Neutrophil (primary cell): ENCODE measurements around the gene GPC5.

Experiments
- H3K27ac ChIP-seq: fragments of 200-600 bp; sonication (generic); 2 replicates; pipeline ENCODE4 v1.5.1; 2016; ENCODE audit warnings: mild to moderate bottlenecking, moderate library complexity
- H3K27me3 ChIP-seq: fragments of 200-600 bp; sonication (generic); 2 replicates; pipeline ENCODE4 v1.6.0; 2016; ENCODE audit warnings: mild to moderate bottlenecking
- H3K36me3 ChIP-seq: fragments of 200-600 bp; sonication (generic); 2 replicates; pipeline ENCODE4 v1.5.1; 2017
- H3K4me1 ChIP-seq, 2 experiments: fragments of 200-600 bp in 1 of 2; sonication (generic) in 1 of 2; 1 replicate in 1 of 2; 2 replicates in 1 of 2; pipeline versions ENCODE4 v1.5.1 to v1.6.1; 2013 to 2016; ENCODE audit warnings: low read depth in 1 of 2, low read length in 1 of 2, mild to moderate bottlenecking in 1 of 2, moderate library complexity in 1 of 2; ENCODE audit not compliant: control insufficient read depth in 1 of 2, insufficient read depth in 1 of 2
- H3K4me3 ChIP-seq, 2 experiments: fragments of 200-600 bp in 1 of 2; sonication (generic) in 1 of 2; 1 replicate in 1 of 2; 2 replicates in 1 of 2; pipeline ENCODE4 v1.5.1; 2013 to 2016; ENCODE audit warnings: low read depth in 1 of 2, low read length in 1 of 2, mild to moderate bottlenecking in 1 of 2, moderate library complexity in 1 of 2
- H3K9me3 ChIP-seq: fragments of 200-600 bp; sonication (generic); 2 replicates; pipeline ENCODE4 v1.5.1; 2016
- CTCF ChIP-seq: fragments of 200-600 bp; sonication (generic); IDR thresholded peaks from 2 replicates; pipeline ENCODE4 v1.5.1; 2016; ENCODE audit warnings: antibody characterized with exemption

Gene GPC5

GRCh38 chr13:91397595-91397994 is 826 bp upstream of the GPC5 start:
- H3K27me3 ChIP-seq, result peaks cover 85% of the 10 kb centered on the region
- no peak for TF ChIP-seq CTCF
- H3K4me1 ChIP-seq, result peaks cover 6 to 17% of the 10 kb centered on the region in 2 experiments
- no peaks in the 10 kb centered on the region for H3K36me3 ChIP-seq
- no peak overlapping the region for H3K4me3 ChIP-seq
- no peaks in the 10 kb centered on the region for H3K9me3 ChIP-seq
- no peak overlapping the region for H3K27ac ChIP-seq

DNA sequence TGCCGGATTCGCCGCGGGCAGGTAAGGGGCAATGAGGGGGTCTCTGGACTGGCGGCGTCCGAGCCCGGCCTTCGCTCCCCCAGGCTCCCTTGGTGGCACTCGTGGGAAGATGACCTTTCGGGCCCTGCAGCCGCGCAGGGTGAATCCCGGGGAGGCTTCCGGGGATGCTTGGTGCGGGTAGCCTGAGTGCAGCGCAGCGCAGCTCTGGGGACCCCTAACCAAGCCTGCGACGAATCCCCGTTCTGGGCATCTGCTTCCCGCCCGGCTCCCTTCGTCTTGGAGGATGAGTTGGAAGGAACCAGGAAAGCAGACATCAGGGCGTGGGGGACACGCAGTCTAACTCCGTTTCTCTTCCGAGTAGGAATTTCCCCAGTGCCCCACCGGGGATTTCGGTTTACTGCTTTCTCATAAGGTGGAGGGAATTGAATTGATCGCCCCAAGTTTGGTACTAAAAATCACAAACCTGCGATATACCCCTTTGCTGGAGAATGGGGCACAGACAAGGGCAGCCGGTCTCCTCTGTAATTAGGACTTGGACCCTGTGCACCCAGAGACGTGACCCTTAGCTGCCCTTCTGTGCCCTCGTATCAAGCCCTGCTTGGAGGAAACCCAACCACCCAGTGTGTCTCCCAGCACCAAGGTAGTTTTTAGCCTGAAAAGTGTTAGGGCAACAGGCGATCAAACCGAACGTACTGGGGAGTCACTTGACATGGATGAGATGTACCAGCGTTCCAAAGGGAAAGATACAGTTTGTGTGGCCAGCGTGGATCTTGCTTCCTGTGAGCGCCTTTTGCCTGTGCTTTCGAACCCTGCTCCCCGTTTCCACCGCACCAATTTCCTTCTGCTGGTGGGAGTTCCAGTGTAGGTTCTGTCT is 1.0 kb downstream of the GPC5 start:
- Histone ChIP-seq H3K27ac (no peak overlapping the region), H3K27me3 (peaks cover 76% of the 10 kb centered on the region), H3K4me3 (peak overlapping the region in 1 of 2 experiments; percentile 47), H3K9me3 (no peaks in the 10 kb centered on the region), H3K4me1 (peaks cover 6 to 17% of the 10 kb centered on the region in 2 experiments), H3K36me3 (no peaks in the 10 kb centered on the region)
- no peak for TF ChIP-seq CTCF

DNA sequence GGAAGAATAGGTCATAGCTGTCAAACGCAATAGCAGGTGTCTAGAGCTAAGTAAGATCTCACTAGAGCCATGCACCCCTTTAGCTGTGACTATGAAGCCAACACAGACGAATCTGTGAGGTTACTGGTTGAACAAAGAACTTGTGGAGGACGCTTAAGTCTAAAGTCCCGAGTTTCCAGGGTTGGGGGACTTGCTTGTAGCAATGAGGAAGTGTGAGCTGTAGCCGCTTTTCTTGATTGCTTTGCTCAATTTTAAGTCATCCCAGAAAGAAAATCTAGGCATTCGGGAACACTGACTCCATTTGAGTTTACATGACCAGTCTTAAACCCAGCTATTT is 1.6 kb downstream of the GPC5 start:
- no peak overlapping the region for H3K4me3 ChIP-seq
- no peak overlapping the region for H3K27ac ChIP-seq
- TF ChIP-seq CTCF, result no peak
- H3K9me3 ChIP-seq, result no peaks in the 10 kb centered on the region
- peaks cover 6 to 17% of the 10 kb centered on the region in 2 experiments for H3K4me1 ChIP-seq
- H3K27me3 ChIP-seq, result peaks cover 70% of the 10 kb centered on the region
- no peaks in the 10 kb centered on the region for H3K36me3 ChIP-seq

DNA sequence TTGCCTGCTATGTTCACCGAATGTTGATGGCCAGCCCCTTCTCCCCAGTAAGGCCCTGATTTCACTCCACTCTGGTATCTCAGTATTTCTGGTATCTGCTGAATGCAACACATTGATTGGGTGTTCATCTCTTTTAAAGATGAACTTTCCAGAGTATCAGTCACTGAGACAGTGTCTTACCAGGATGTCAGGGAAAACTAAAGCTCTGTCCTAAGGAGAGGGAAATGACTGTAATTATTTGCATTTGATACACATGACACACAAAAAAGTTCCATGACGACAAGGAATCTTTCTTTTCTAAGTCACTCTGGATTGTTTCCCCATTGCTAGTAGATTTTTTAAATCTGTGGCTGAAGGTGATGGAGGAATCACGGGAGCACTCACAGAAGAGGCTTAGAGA is 2.2 kb downstream of the GPC5 start:
- no peaks in the 10 kb centered on the region for H3K36me3 ChIP-seq
- no peak overlapping the region for H3K27ac ChIP-seq
- H3K4me3 ChIP-seq, result no peak overlapping the region
- peaks cover 64% of the 10 kb centered on the region for H3K27me3 ChIP-seq
- peaks cover 6 to 17% of the 10 kb centered on the region in 2 experiments for H3K4me1 ChIP-seq
- no peak for TF ChIP-seq CTCF
- H3K9me3 ChIP-seq, result no peaks in the 10 kb centered on the region

- Histone ChIP-seq H3K4me1 (peaks cover 6 to 17% of the 10 kb centered on the region in 2 experiments), H3K9me3 (no peaks in the 10 kb centered on the region), H3K27ac (no peak overlapping the region), H3K36me3 (no peaks in the 10 kb centered on the region), H3K27me3 (peaks cover 51% of the 10 kb centered on the region), H3K4me3 (no peak overlapping the region)
- no peak for TF ChIP-seq CTCF
These were observed 3.5 kb downstream of the GPC5 start for GRCh38 chr13:91401920-91402319.
